A549 (cell line): ENCODE results near the gene DPYD. TPM values are rescaled to one million over a fixed set of nuclear protein-coding genes. Genes with fewer than 3 reads are reported as not detected.

Experiments used
- ATAC-seq, 2 experiments: fragments of 200-7000 bp in 1 of 2; fragments of >200 bp in 1 of 2; cut with Nextera tagmentation in 1 of 2; cut with Tn5 transposase in 1 of 2; 3 replicates each; pipeline versions ENCODE4 v1.8.0 to v1.9.1; 2018 to 2020; ENCODE audit warnings: mild to moderate bottlenecking in 1 of 2, moderate library complexity in 1 of 2
- CTCF ChIA-PET: fragments of 300-600 bp; sonication (Branson Sonifier 250); formaldehyde crosslinking; extraction: SDS; loops from one replicate; lab custom pipeline; 2021; ENCODE audit warnings: antibody characterized with exemption, inconsistent platforms; lab: Yijun Ruan, JAX
- POLR2A ChIA-PET: fragments of 350-600 bp; formaldehyde crosslinking; extraction: SDS; loops from one replicate; lab custom pipeline; 2021; ENCODE audit warnings: antibody characterized with exemption, inconsistent platforms; lab: Yijun Ruan, JAX
- DNase-seq, 2 experiments: peaks; one replicate each; pipeline versions ENCODE4 v3.0.0 to v3.0.0-alpha.2; 2011 to 2016; ENCODE audit warnings: low read depth in 1 of 2, low spot score in 1 of 2
- FAIRE-seq: peaks from 2 replicates; lab custom pipeline; 2011; peaks lifted over from hg19 to GRCh38; lab: Jason Lieb, UNC
- H3K27ac ChIP-seq, 2 experiments: fragments of >200 bp; sonication (Bioruptor Twin); formaldehyde crosslinking; 3 replicates each; pipeline ENCODE4 v1.5.1; 2016 to 2017
- H3K4me1 ChIP-seq: fragments of >200 bp; sonication (Bioruptor Twin); formaldehyde crosslinking; 3 replicates; pipeline ENCODE4 v1.6.1; 2016
- H3K4me2 ChIP-seq: fragments of >200 bp; sonication (Bioruptor Twin); formaldehyde crosslinking; 3 replicates; pipeline ENCODE4 v1.6.1; 2016
- H3K4me3 ChIP-seq: fragments of >200 bp; sonication (Bioruptor Twin); formaldehyde crosslinking; 3 replicates; pipeline ENCODE4 v1.5.1; 2016
- H3K9me3 ChIP-seq: fragments of >200 bp; sonication (Bioruptor Twin); formaldehyde crosslinking; 3 replicates; pipeline ENCODE4 v1.6.1; 2016
- CBX8 ChIP-seq: fragments of 200-600 bp; sonication (generic); IDR thresholded peaks from 2 replicates; pipeline ENCODE4 v1.6.1; 2016
- CHD4 ChIP-seq: fragments of 200-600 bp; sonication (generic); IDR thresholded peaks from 2 replicates; pipeline ENCODE4 v1.6.1; 2016; ENCODE audit warnings: antibody characterized with exemption, mild to moderate bottlenecking, borderline replicate concordance
- E2F6 ChIP-seq: IDR thresholded peaks from 2 replicates; pipeline ENCODE4 v1.6.1; 2012; ENCODE audit warnings: low read depth, borderline replicate concordance
- EHMT2 ChIP-seq: fragments of 200-600 bp; sonication (generic); IDR thresholded peaks from 2 replicates; pipeline ENCODE4 v1.6.1; 2016; ENCODE audit warnings: antibody characterized with exemption, low read depth, mild to moderate bottlenecking, moderate library complexity
- ELK1 ChIP-seq: fragments of 150-350 bp; IDR thresholded peaks from 2 replicates; pipeline ENCODE4 v1.6.1; 2014; ENCODE audit warnings: low read depth, mild to moderate bottlenecking, low read length
- ESRRA ChIP-seq: fragments of 150-350 bp; IDR thresholded peaks from 2 replicates; pipeline ENCODE4 v1.6.1; 2014; ENCODE audit warnings: mild to moderate bottlenecking, low read length, borderline replicate concordance
- FOSL2 ChIP-seq, 2 experiments: fragments of 450-650 bp in 1 of 2; fragments of >200 bp in 1 of 2; sonication (Bioruptor Twin) in 1 of 2; formaldehyde crosslinking; IDR thresholded peaks; 2 replicates each; pipeline versions ENCODE4 v1.5.0 to v1.6.1; 2016 to 2020; ENCODE audit warnings: mild to moderate bottlenecking in 1 of 2, moderate library complexity in 1 of 2
- GATA3 ChIP-seq: IDR thresholded peaks from 2 replicates; pipeline ENCODE4 v1.6.1; 2012; ENCODE audit warnings: borderline replicate concordance
- HES2 ChIP-seq: fragments of >200 bp; sonication (Bioruptor Twin); formaldehyde crosslinking; IDR thresholded peaks from 2 replicates; pipeline ENCODE4 v1.6.1; 2016
- HEYL ChIP-seq: fragments of 250-450 bp; sonication (Bioruptor Pico); IDR thresholded peaks from 2 replicates; pipeline ENCODE4 v1.8.0; 2021; ENCODE audit warnings: mild to moderate bottlenecking, moderate library complexity
- HOXB5 ChIP-seq: fragments of 250-450 bp; sonication (Bioruptor Pico); IDR thresholded peaks from 2 replicates; pipeline ENCODE4 v1.5.0; 2020; ENCODE audit warnings: mild to moderate bottlenecking, moderate library complexity
- MAFK ChIP-seq: fragments of 450-650 bp; IDR thresholded peaks from 2 replicates; pipeline ENCODE4 v1.6.1; 2014; ENCODE audit not compliant: partially characterized antibody
- MAX ChIP-seq: IDR thresholded peaks from 2 replicates; pipeline ENCODE4 v1.6.1; 2012
- NPAS2 ChIP-seq: fragments of 250-450 bp; sonication (Bioruptor Pico); IDR thresholded peaks from 2 replicates; pipeline ENCODE4 v1.8.0; 2022; ENCODE audit warnings: mild to moderate bottlenecking, moderate library complexity, borderline replicate concordance
- PHF8 ChIP-seq: fragments of 200-600 bp; sonication (generic); IDR thresholded peaks from 2 replicates; pipeline ENCODE4 v1.6.1; 2016; ENCODE audit warnings: low read depth, mild to moderate bottlenecking, antibody characterized with exemption, moderate library complexity, borderline replicate concordance
- POLR2AphosphoS2 ChIP-seq: conservative IDR thresholded peaks from 2 replicates; pipeline ENCODE4 v1.6.1; 2012; ENCODE audit warnings: low read length, improper control_type of control experiment, inconsistent platforms
- RARB ChIP-seq: fragments of 250-450 bp; sonication (Bioruptor Pico); IDR thresholded peaks from 2 replicates; pipeline ENCODE4 v1.8.0; 2021; ENCODE audit warnings: mild to moderate bottlenecking, moderate library complexity
- RFX5 ChIP-seq: fragments of 450-650 bp; IDR thresholded peaks from 2 replicates; pipeline ENCODE4 v1.7.1; 2014; ENCODE audit warnings: antibody characterized with exemption, mild to moderate bottlenecking, moderate library complexity
- USF2 ChIP-seq: fragments of 450-650 bp; IDR thresholded peaks from 2 replicates; pipeline ENCODE4 v1.6.1; 2014; ENCODE audit warnings: antibody characterized with exemption
- ZNF302 ChIP-seq: fragments of 250-450 bp; sonication (Bioruptor Pico); IDR thresholded peaks from 2 replicates; pipeline ENCODE4 v1.9.0; 2021; ENCODE audit warnings: inconsistent platforms, mild to moderate bottlenecking, moderate library complexity
- WGBS: methylation state at CpG from one replicate; pipeline ENCODE4 v1.1.6; 2017; ENCODE audit errors: missing lambda C conversion rate; 5-methylcytosine and 5-hydroxymethylcytosine counted together
- polyA plus RNA-seq, 4 experiments: library from polyadenylated mRNA; depleted of rRNA in 3 of 4; stranded (reverse); fragments of >200 nt; fragmentation: RNase III in 1 of 4; extraction: RNeasy Plus Mini Kit Qiagen cat#74134 plus additional on column Dnase treatment in 1 of 4; gene quantifications; 2 replicates in 3 of 4; 3 replicates in 1 of 4; pipeline ENCODE4 v1.2.3, GENCODE V29; 2011 to 2017

The DPYD gene
- polyA plus RNA-seq, 2 of the 4 experiments (the other 2 are of a cell fraction) = 5.9 to 7.5 TPM

- CTCF ChIA-PET = no interaction called here
- DNase-seq (no peak), FAIRE-seq (no peak), ATAC-seq (no peak)
- H3K4me3 ChIP-seq = no peak overlapping the region
- H3K4me1 ChIP-seq = peaks cover 5% of the 10 kb centered on the region; the same call in 1 of the 3 replicates
- no peak overlapping the region for H3K4me2 ChIP-seq
- no peak for TF ChIP-seq CBX8
- TF ChIP-seq EHMT2 = no peak
- no peak for TF ChIP-seq MAX
- TF ChIP-seq FOSL2 (IDR thresholded peaks at IDR 0.05) = no peak
- TF ChIP-seq FOSL2 (CRISPR knock-in tag; IDR thresholded peaks at IDR 0.05) = peak; percentile 24; the same call in 1 of the 2 replicates
- no peak for TF ChIP-seq ESRRA
- no peak for TF ChIP-seq RARB
- TF ChIP-seq E2F6 = no peak
- no peak overlapping the region for H3K27ac ChIP-seq
- no peaks in the 10 kb centered on the region for H3K9me3 ChIP-seq
- POLR2A ChIA-PET = no interaction called here
Observed at GRCh38 chr1:97640677-97641076, 280.2 kb downstream of the DPYD start.

- ChIA-PET POLR2A (no interaction called here), CTCF (no interaction called here)
- Histone ChIP-seq H3K9me3 (no peaks in the 10 kb centered on the region), H3K27ac (no peak overlapping the region), H3K4me2 (no peak overlapping the region), H3K4me3 (no peak overlapping the region), H3K4me1 (peaks cover 10% of the 10 kb centered on the region; the same call in 2 of the 3 replicates)
- DNase-seq = no peak
- no peak for ATAC-seq
- no peak for FAIRE-seq
- no peak for TF ChIP-seq E2F6
Observed at GRCh38 chr1:97636941-97637340, 283.9 kb downstream of the DPYD start.

GRCh38 chr1:97634758-97635157 lies 286.1 kb downstream of the DPYD start:
- 72% methylated on average over 2 of the region's 2 CpGs for WGBS
- no peak for FAIRE-seq
- no peak for DNase-seq
- H3K4me1 ChIP-seq = peaks cover 6% of the 10 kb centered on the region; the same call in 1 of the 3 replicates
- ChIA-PET CTCF (no interaction called here), POLR2A (no interaction called here)
- H3K4me3 ChIP-seq = no peak overlapping the region
- no peak overlapping the region for H3K4me2 ChIP-seq
- TF ChIP-seq CHD4 (no peak), GATA3 (no peak), ELK1 (no peak), ZNF302 (no peak), POLR2AphosphoS2 (no peak), NPAS2 (no peak), HEYL (no peak), PHF8 (no peak), EHMT2 (no peak), USF2 (no peak), MAFK (no peak), RFX5 (no peak), ESRRA (no peak)
- ATAC-seq = no peak
- no peaks in the 10 kb centered on the region for H3K9me3 ChIP-seq
- H3K27ac ChIP-seq = no peak overlapping the region

GRCh38 chr1:97632776-97633175 lies 288.1 kb downstream of the DPYD start:
- DNase-seq = no peak
- no peak for FAIRE-seq
- H3K9me3 ChIP-seq = no peaks in the 10 kb centered on the region
- H3K27ac ChIP-seq = no peak overlapping the region
- no peak overlapping the region for H3K4me2 ChIP-seq
- no peak overlapping the region for H3K4me3 ChIP-seq
- 68% methylated on average over 2 of the region's 2 CpGs for WGBS
- H3K4me1 ChIP-seq = peaks cover 6% of the 10 kb centered on the region; the same call in 1 of the 3 replicates
- CTCF ChIA-PET = no interaction called here
- ATAC-seq = no peak
- TF ChIP-seq MAFK = no peak
- no peak for TF ChIP-seq HES2
- no peak for TF ChIP-seq HOXB5
- TF ChIP-seq, all 56 proteins: peak for 0
- POLR2A ChIA-PET = no interaction called here
